Caki2 (cell line): ENCODE data around the gene SCYGR4. TPM values are rescaled to one million over a fixed set of nuclear protein-coding genes. Genes with fewer than 3 reads are reported as not detected.
"Not testable (repeated sequence)": the region's sequence is repeated elsewhere in the genome, so short reads cannot be mapped to it uniquely, and the experiment has no call there.

Experiments
- DNase-seq: peaks from one replicate; pipeline ENCODE4 v3.0.0-alpha.2; 2015; ENCODE audit warnings: low read depth
- in situ Hi-C: cut with HindIII; loops from 2 replicates; pipeline ENCODE4 v1.10.0; 2016; ENCODE audit warnings: low sequenced_read_pairs, low pct_unique_long_range_greater_than_20kb, mixed read lengths
- total RNA-seq: library from RNA; depleted of rRNA; stranded (reverse); fragments of >200 nt; shearing (Covaris generic); gene quantifications from 2 replicates; pipeline ENCODE4 v1.2.3, GENCODE V29; 2014; ENCODE audit warnings: low replicate concordance; rRNA removed

The SCYGR4 gene
- total RNA-seq, 1 experiment from 2014 or later, result not detected

- in situ Hi-C loops, result no loop called here
Observed at GRCh38 chr2:227655454-227655853, 38.2 kb downstream of the SCYGR4 start.

DNA sequence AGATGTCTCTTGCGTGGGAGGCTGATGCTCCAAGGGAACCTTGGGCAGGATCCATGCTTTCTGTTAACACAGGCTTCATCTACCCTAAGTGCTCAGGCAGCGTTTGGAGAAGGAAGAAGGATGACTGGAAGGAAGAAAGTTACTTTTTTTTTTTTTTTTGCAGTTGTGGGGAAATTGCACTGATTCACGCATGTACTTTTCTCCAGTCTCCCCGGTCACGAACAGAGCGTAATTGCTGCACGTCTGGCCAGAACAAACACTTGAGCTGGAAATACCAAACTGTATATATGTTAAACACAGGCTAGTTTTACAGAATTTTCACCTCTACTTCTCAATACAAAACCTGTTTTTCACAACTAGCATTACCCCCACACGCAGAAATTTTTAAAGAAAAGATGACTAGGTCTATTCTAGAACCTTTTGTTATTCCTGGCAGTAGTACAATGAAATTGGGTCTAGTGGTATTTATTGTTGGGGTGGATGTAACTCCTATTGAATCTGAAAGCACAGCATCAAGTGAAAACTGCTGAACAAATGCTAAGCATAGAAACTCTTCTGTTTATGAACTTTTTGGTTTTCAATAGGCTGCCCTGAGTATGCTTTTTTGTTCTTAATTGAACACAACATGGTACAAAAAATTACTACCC is 40.0 kb downstream of the SCYGR4 start:
- in situ Hi-C loops, result no loop called here
- no peak for DNase-seq

More at GRCh38 chr2:227655454-227655853, 38.2 kb downstream of the SCYGR4 start:
- peak; percentile 70 for DNase-seq

DNA sequence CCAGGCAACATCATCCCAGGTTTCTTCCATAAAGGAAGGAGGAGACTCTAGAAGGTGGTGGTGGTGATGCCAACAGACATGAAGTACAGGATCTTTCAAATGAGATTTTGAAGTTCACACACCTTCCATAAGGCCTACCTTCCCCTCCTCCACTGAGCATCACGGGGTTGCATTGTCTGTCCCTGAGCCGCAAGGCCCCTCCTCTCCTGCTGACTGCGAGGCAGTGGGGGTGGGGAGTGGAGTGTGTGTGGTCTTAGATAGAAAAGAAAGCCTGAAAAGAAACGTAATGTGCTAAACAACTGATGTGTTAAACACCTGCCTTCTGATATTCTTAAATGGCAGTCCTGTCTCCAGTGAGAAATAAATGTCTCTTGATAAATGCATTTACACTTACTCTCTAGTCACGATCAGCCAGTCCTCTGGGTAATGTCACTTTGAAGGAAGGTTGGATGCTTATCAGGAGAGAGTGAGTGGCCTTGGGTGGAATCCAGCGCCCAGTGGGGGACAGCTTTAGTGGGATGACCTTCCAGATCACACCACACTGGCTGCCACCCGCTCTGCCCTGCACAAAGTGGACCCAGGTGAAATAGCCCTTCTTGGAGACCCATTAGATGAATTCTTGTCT is 43.8 kb downstream of the SCYGR4 start:
- in situ Hi-C loops, result no loop called here
- no peak for DNase-seq

DNA sequence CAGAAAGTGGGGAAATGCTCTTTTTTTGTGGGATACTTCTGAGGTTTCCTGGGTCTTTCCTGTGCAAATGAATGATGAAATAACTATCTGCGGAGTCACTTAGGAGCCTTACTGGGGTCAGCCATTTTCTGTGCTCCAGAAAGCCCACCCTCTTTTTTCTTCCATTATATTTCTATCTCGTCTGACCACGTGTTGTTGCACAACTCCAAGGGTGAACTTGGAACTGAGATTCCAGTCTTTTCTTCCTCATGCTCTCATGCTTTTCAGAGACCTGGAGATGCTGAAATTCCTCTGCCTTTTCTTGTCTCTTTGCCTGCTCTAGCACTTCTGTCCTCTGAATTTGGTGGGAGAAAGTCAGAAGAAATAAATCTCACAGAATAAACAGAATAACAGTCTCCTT is 44.5 kb downstream of the SCYGR4 start:
- in situ Hi-C loops, result no loop called here

GRCh38 chr2:227665189-227665940 is 48.1 kb downstream of the SCYGR4 start:
- in situ Hi-C loops, result no loop called here
- DNase-seq, result no peak

More for the DNA sequence above, 44.5 kb downstream of the SCYGR4 start:
- no peak for DNase-seq

GRCh38 chr2:227666631-227667170 is 49.4 kb downstream of the SCYGR4 start, which contains the start of gene SCYGR5:
Gene SCYGR5, plus strand, starts transcription at chr2:227666804. Its CDS starts 0 bp downstream, at chr2:227666804.
- in situ Hi-C loops, DNase-seq: not testable (repeated sequence)

Other genes starting within 250 kb of the SCYGR4 start
- gene TM4SF20, start 238.2 kb upstream of the SCYGR4 start, total RNA-seq, result not detected in 2 replicates
- not detected in 2 replicates for gene SCYGR1, start 229.5 kb upstream of the SCYGR4 start, total RNA-seq
- gene AGFG1, start 145.3 kb upstream of the SCYGR4 start, total RNA-seq, result 38.1 and 64.9 TPM in 2 replicates
- not detected in 2 replicates for gene SCYGR2, start 18.6 kb upstream of the SCYGR4 start, total RNA-seq
- not detected in 2 replicates for gene SCYGR3, start 2.7 kb upstream of the SCYGR4 start, total RNA-seq
- not detected in 2 replicates for gene SCYGR5, start 49.3 kb downstream of the SCYGR4 start, total RNA-seq
- 0.52 and 1.0 TPM in 2 replicates for gene SLC19A3, start 100.5 kb downstream of the SCYGR4 start, total RNA-seq
- not detected in 2 replicates for gene SCYGR6, start 107.3 kb downstream of the SCYGR4 start, total RNA-seq
- not detected in 2 replicates for gene SCYGR7, start 110.8 kb downstream of the SCYGR4 start, total RNA-seq
- not detected in 2 replicates for gene SCYGR8, start 128.4 kb downstream of the SCYGR4 start, total RNA-seq
- 0.32 and 0.95 TPM in 2 replicates for gene CCL20, start 196.3 kb downstream of the SCYGR4 start, total RNA-seq